NCI-H1930 (cell line): ENCODE data around the gene ADORA2A.
"Not testable (repeated sequence)": the region's sequence is repeated elsewhere in the genome, so short reads cannot be mapped to it uniquely, and the experiment has no call there.

ENCODE experiments used
- DNase-seq, 2 experiments: peaks; one replicate each; lab custom pipeline; 2025; lab: John Stamatoyannopoulos, UW

The ADORA2A gene

DNA sequence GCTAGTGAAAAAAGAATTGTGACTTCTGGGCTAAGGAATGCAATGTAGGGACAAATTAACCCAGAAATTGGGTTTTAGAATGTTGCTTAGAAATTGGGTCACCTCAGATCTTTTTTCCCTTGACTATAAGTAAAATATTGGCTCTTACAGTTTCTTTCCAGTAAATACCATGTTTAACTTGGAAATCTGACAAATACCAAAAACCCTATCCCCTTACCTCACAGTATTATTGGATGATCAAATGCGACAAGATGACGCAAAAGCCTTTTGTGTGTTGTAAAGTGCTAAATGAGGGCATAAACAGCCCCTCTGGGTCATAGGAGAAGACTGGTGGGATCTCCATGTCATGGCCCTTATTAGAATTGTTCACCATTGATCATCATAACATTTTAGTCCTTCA lies 61.6 kb downstream of the ADORA2A start:
- no peak for DNase-seq

DNA sequence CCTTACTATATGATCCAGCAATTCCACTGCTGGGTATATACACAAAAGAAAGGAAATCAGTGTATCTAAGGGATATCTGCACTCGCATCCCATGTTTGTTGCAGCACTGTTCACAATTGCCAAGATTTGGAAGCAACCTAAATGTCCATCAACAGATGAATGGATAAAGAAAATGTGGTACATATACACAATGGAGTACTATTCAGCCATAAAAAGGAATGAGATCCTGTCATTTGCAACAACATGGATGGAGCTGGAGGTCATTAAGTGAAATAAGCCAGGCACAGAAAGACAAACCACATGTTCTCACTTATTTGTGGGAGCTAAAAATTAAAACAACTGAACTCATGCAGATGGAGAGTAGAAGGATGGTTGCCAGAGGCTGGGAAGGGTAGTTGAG lies 62.0 kb downstream of the ADORA2A start:
- DNase-seq: not testable (repeated sequence)
